HG03135 (cell line): ENCODE results near the gene INPP5A.

ENCODE experiments used
- ATAC-seq: cut with Tn5 transposase; IDR thresholded peaks from one replicate; pipeline ENCODE4 v1.9.1; 2021; ENCODE audit warnings: mild to moderate bottlenecking, moderate library complexity; ENCODE audit not compliant: unreplicated experiment

The INPP5A gene

GRCh38 chr10:132653721-132654120 is 116.1 kb downstream of the INPP5A start:
- no peak for ATAC-seq

GRCh38 chr10:132654121-132654571 is 116.6 kb downstream of the INPP5A start:
- ATAC-seq, result no peak

- no peak for ATAC-seq
Observed at GRCh38 chr10:132654708-132655661, 117.4 kb downstream of the INPP5A start.

- no peak for ATAC-seq
Observed at GRCh38 chr10:132655735-132656134, 118.1 kb downstream of the INPP5A start.

- ATAC-seq, result no peak
Observed at GRCh38 chr10:132656283-132657126, 118.9 kb downstream of the INPP5A start.

GRCh38 chr10:132657127-132657706 is 119.6 kb downstream of the INPP5A start:
- ATAC-seq, result no peak

GRCh38 chr10:132657748-132658147 is 120.2 kb downstream of the INPP5A start:
- no peak for ATAC-seq

- ATAC-seq, result no peak
Observed at GRCh38 chr10:132658546-132659205, 121.1 kb downstream of the INPP5A start.

- no peak for ATAC-seq
Observed at GRCh38 chr10:132659206-132660091, 121.9 kb downstream of the INPP5A start.

- ATAC-seq, result no peak
Observed at GRCh38 chr10:132660385-132660784, 122.8 kb downstream of the INPP5A start.

- ATAC-seq, result no peak
Observed at GRCh38 chr10:132662186-132662920, 124.8 kb downstream of the INPP5A start.

GRCh38 chr10:132663666-132664365 is 126.2 kb downstream of the INPP5A start:
- no peak for ATAC-seq

- ATAC-seq, result no peak
Observed at GRCh38 chr10:132664407-132664806, 126.8 kb downstream of the INPP5A start.

- ATAC-seq, result no peak
Observed at GRCh38 chr10:132664883-132665282, 127.3 kb downstream of the INPP5A start.

GRCh38 chr10:132665946-132666704 is 128.5 kb downstream of the INPP5A start:
- no peak for ATAC-seq

GRCh38 chr10:132666705-132667341 is 129.2 kb downstream of the INPP5A start:
- ATAC-seq, result no peak

GRCh38 chr10:132667342-132668047 is 129.9 kb downstream of the INPP5A start:
- ATAC-seq, result no peak
